Measurements from ENCODE around the gene DSP. TPM values are rescaled to one million over a fixed set of nuclear protein-coding genes. Genes with fewer than 3 reads are reported as not detected.

Gene DSP
- total RNA-seq, 1 donor from 2014 or later: 464 TPM

- TF ChIP-seq, protein P1, sequence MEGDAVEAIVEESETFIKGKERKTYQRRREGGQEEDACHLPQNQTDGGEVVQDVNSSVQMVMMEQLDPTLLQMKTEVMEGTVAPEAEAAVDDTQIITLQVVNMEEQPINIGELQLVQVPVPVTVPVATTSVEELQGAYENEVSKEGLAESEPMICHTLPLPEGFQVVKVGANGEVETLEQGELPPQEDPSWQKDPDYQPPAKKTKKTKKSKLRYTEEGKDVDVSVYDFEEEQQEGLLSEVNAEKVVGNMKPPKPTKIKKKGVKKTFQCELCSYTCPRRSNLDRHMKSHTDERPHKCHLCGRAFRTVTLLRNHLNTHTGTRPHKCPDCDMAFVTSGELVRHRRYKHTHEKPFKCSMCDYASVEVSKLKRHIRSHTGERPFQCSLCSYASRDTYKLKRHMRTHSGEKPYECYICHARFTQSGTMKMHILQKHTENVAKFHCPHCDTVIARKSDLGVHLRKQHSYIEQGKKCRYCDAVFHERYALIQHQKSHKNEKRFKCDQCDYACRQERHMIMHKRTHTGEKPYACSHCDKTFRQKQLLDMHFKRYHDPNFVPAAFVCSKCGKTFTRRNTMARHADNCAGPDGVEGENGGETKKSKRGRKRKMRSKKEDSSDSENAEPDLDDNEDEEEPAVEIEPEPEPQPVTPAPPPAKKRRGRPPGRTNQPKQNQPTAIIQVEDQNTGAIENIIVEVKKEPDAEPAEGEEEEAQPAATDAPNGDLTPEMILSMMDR (IDR thresholded peaks at IDR 0.05): no peak
- H3K27me3 Mint-ChIP-seq (ENCODE audit: low read depth): no peaks in the 10 kb centered on the region
- no peak overlapping the region for H3K4me3 Mint-ChIP-seq (ENCODE audit: unreplicated experiment)
- no peaks in the 10 kb centered on the region for H3K9me3 Mint-ChIP-seq (ENCODE audit: low read depth)
- no peak overlapping the region for H3K27ac Mint-ChIP-seq (ENCODE audit: unreplicated experiment)
- DNase-seq (ENCODE audit: low spot score): no peak
- H3K4me1 Mint-ChIP-seq (ENCODE audit: low read depth): no peaks in the 10 kb centered on the region
- H3K36me3 Mint-ChIP-seq (ENCODE audit: low read depth): peaks cover 34% of the 10 kb centered on the region
These were observed 62.5 kb downstream of the DSP start for GRCh38 chr6:7604003-7604402.

GRCh38 chr6:7604506-7604905, 63.0 kb downstream of the DSP start:
- TF ChIP-seq, protein P1 (IDR thresholded peaks at IDR 0.05): no peak
- DNase-seq (ENCODE audit: low spot score): no peak
- peaks cover 33% of the 10 kb centered on the region for H3K36me3 Mint-ChIP-seq (ENCODE audit: low read depth)
- H3K27ac Mint-ChIP-seq (ENCODE audit: unreplicated experiment): no peak overlapping the region
- no peaks in the 10 kb centered on the region for H3K4me1 Mint-ChIP-seq (ENCODE audit: low read depth)
- H3K27me3 Mint-ChIP-seq (ENCODE audit: low read depth): no peaks in the 10 kb centered on the region
- no peak overlapping the region for H3K4me3 Mint-ChIP-seq (ENCODE audit: unreplicated experiment)
- no peaks in the 10 kb centered on the region for H3K9me3 Mint-ChIP-seq (ENCODE audit: low read depth)

DNA sequence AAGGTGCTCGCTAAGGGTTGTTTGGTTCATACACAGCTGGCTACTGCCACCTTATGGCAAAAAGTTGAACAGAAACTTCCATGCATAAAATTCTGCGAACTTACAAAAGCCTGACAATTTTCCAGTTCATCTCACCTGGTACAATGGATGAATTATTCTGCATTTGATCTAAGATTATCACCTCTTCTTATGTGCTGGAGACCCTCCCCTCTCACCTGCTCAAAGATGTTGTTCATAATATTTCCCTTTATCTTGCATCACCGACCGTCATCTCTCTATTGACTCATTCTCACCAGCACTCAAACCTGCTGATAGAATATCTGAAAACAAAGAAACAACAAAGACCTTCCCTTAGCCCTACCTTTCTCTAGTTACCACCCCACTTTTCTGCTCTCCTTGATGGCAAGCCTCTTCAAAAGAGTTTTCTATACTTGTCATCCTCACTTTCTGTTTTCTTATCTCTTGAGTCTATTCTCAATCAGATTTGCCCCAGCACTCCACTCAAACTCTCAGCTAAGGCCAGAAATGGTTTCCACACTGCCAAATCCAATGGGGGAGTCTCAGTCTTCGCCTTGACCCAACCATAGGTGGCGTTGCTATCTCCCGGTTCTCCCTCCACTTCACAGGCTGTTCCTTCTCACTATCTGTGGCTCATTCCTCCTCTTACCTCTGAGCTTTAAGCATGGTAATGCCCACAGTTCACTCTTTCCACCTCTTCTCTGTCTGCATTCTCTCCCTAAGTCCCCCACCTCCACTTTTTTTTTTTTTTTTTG, 74.3 kb downstream of the DSP start:
- Mint-ChIP-seq H3K4me3 (ENCODE audit: unreplicated experiment) (no peak overlapping the region), H3K36me3 (ENCODE audit: low read depth) (peaks cover 6% of the 10 kb centered on the region), H3K4me1 (ENCODE audit: low read depth) (peaks cover 19% of the 10 kb centered on the region), H3K27me3 (ENCODE audit: low read depth) (no peaks in the 10 kb centered on the region), H3K9me3 (ENCODE audit: low read depth) (no peaks in the 10 kb centered on the region), H3K27ac (ENCODE audit: unreplicated experiment) (no peak overlapping the region)
- TF ChIP-seq, protein P1 (IDR thresholded peaks at IDR 0.05): peak; percentile 89
- DNase-seq (ENCODE audit: low spot score): no peak

GRCh38 chr6:7617801-7618764, 76.6 kb downstream of the DSP start:
- Mint-ChIP-seq H3K36me3 (ENCODE audit: low read depth) (peaks cover 2% of the 10 kb centered on the region), H3K9me3 (ENCODE audit: low read depth) (no peaks in the 10 kb centered on the region), H3K4me3 (ENCODE audit: unreplicated experiment) (peak overlapping the region; percentile 16), H3K4me1 (ENCODE audit: low read depth) (peaks cover 19% of the 10 kb centered on the region), H3K27ac (ENCODE audit: unreplicated experiment) (peak overlapping the region; percentile 42), H3K27me3 (ENCODE audit: low read depth) (no peaks in the 10 kb centered on the region)
- TF ChIP-seq, protein P1 (IDR thresholded peaks at IDR 0.05): peak; percentile 40
- DNase-seq (ENCODE audit: low spot score): no peak

DNA sequence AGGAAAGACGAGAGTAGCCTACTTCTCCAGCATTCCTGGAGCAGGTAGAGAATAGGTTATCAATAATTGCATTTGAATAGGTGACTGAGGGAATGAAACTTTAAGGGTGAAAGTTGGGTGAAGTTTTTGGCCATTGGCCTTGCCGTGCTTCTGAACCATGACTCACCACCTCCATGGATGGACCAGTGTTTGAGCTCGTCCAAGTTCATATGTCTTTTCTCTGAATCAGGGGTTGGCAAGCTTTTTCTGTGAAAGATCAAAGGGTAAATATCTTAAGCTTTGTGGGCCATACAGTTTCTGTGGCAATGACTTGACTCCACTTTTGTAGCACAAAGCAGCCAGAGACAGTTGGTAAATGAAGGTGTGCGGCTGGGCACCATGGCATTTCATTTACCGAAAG, 80.3 kb downstream of the DSP start:
- H3K4me1 Mint-ChIP-seq (ENCODE audit: low read depth): peaks cover 14% of the 10 kb centered on the region

More for the DNA sequence above, 80.3 kb downstream of the DSP start:
- DNase-seq (ENCODE audit: low spot score): no peak
- H3K4me3 Mint-ChIP-seq (ENCODE audit: unreplicated experiment): no peak overlapping the region
- no peaks in the 10 kb centered on the region for H3K27me3 Mint-ChIP-seq (ENCODE audit: low read depth)
- TF ChIP-seq, protein P1 (IDR thresholded peaks at IDR 0.05): no peak
- no peaks in the 10 kb centered on the region for H3K36me3 Mint-ChIP-seq (ENCODE audit: low read depth)
- H3K9me3 Mint-ChIP-seq (ENCODE audit: low read depth): no peaks in the 10 kb centered on the region
- no peak overlapping the region for H3K27ac Mint-ChIP-seq (ENCODE audit: unreplicated experiment)
